ENCODE measurements around the gene NLRP5. TPM values are rescaled to one million over a fixed set of nuclear protein-coding genes. Genes with fewer than 3 reads are reported as not detected.
"Not testable (repeated sequence)": the region's sequence is repeated elsewhere in the genome, so short reads cannot be mapped to it uniquely, and the experiment has no call there.

Gene NLRP5
- polyA plus RNA-seq (ENCODE audit: insufficient read length in 3 of 3) = not detected
- long read RNA-seq, donor 1 = 0 reads
- long read RNA-seq, donor 2 = 0 reads
- long read RNA-seq, donor 3 = 0 reads
- long read RNA-seq, donor 4 = 0 reads
- long read RNA-seq, donor 5 = 0 reads
- long read RNA-seq, donor 6 = 0 reads
- long read RNA-seq, donor 7 = 0 reads
- long read RNA-seq, donor 8 = 0 reads
- long read RNA-seq, donor 9 = 0 reads
- long read RNA-seq, donor 10 = 0 reads
- long read RNA-seq, donor 11 = 0 reads
- long read RNA-seq, donor 12 = 0 reads
- long read RNA-seq, donor 13 = 0 reads
- long read RNA-seq, donor 14 = 0 reads
- long read RNA-seq, donor 15 = 0 reads
- long read RNA-seq, donor 16 = 0 reads

DNA sequence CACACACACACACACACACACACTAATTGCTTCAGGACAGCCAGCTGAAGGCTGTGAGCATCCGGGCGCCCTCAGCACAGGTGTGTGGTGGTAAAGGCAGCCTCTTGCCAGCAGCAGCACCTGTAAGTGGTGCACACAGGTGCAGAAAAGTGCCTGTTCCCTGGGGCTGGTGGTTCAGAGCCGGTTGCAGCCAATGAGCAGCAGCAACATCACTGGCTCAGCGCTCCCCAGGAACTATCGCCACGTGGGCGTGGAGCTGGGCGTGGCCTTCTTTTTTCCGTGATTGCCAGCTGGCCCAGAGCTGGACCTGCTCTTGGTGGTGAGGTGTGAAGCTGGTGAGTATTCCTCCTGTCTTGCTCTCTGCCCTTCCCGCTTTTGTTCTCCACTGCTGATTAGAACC is at the start of gene NLRP5:
Gene NLRP5 (plus strand): TSS at position 289 of the 400 bp plus-strand sequence.
- peak in 1 of 11 donors; percentile 0 for DNase-seq (ENCODE audit: extremely low read depth in 1 of 11, low read depth in 9 of 11, low spot score in 4 of 11)

DNA sequence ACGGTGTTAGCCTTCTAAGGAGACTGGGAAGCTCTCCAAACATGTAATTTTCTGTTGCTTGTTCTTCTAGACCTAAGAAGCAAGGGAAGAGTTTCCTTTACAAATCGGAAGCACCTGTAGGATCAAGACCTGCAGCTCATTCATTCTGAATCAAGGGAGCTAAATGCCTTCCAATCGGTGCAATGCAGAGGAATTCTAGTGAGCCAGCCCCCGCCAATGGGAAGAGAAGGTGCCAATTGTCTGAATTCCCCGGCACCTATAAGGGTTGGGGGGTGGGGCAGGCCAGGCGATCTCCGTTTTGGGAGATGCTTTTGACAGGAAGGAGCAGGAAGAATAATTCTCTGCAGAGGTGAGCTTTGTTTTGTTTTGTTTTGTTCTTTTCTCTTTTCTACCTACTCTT is 47.4 kb upstream of the NLRP5 start:
- no peak for DNase-seq (ENCODE audit: extremely low read depth in 1 of 11, low read depth in 9 of 11, low spot score in 4 of 11)

DNA sequence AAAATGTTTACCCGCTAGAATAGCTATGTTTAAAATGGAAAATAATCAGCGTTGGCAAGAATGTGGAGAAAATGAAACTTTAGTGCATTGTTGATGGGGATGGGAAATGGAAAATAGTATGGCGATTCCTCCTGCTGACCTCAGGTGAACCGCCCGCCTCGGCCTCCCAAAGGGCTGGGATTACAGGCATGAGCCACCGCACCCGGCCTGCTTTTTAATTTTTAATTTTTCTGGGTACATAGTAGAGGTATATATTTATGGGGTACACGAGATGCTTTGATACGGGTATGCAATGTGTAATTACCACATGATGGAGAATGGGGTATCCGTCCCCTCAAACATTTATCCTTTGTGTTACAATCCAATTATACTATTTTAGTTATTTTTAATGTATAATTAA is 46.3 kb upstream of the NLRP5 start:
- DNase-seq (ENCODE audit: extremely low read depth in 1 of 11, low read depth in 9 of 11, low spot score in 4 of 11) = no peak

DNA sequence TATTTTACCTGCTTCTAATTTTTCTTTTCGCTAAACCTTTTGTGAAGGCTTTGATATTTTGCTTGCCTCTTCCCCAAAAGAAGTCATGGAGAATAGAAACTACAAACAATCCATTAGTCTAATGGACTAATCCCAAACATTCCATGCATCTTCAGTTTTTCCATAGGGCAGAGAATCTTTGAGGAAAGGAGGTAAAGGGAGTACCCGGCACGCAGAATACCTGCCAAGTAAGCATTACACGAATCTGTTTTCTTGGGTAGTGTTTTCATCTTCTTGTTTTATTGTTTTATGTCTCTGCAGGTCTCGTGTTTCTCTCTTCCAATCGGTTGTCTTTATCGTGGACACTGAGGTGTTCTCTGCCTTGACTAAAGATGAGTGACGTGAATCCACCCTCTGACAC is 39.0 kb upstream of the NLRP5 start, which contains the start of gene NLRP8:
Gene NLRP8 (plus strand): TSS at position 301 of the 400 bp plus-strand sequence.
- no peak for DNase-seq (ENCODE audit: extremely low read depth in 1 of 11, low read depth in 9 of 11, low spot score in 4 of 11)

DNA sequence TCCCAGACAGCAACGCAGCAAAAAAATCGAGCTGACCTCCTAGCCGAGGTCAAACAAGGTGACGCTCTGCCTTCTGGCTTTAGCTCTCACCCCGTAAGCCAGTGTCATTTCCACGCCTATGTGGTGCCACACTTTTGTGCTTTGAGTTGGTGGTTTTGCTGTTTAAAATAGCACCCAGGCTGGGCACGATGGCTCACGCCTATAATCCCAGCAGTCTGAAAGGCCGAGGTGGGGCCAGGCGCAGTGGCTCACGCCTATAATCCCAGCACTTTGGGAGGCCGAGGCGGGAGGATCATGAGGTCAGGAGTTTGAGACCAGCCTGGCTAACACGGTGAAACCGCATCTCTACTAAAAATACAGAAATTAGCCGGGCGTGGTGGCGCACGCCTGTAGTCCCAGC is 36.0 kb upstream of the NLRP5 start:
- not testable (repeated sequence) for DNase-seq (ENCODE audit: extremely low read depth in 1 of 11, low read depth in 9 of 11, low spot score in 4 of 11)

DNA sequence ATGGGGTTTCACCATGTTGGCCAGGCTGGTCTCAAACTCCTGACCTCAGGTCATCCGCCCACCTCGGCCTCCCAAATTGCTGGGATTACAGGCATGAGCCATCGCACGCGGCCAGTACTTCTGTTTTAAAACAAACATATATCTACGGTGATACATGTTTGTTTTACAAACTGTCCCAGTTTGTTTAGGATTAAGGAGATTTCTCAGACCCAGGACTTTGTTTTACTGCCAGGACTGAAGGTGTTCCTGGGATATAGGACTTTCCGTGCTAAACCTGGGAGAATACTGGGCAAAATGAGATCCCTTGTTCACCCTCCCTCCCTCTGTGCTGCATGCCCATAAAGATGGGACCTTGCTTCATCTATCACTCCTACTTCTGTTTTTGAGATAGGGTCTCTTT is 30.1 kb upstream of the NLRP5 start:
- no peak for DNase-seq (ENCODE audit: extremely low read depth in 1 of 11, low read depth in 9 of 11, low spot score in 4 of 11)

DNA sequence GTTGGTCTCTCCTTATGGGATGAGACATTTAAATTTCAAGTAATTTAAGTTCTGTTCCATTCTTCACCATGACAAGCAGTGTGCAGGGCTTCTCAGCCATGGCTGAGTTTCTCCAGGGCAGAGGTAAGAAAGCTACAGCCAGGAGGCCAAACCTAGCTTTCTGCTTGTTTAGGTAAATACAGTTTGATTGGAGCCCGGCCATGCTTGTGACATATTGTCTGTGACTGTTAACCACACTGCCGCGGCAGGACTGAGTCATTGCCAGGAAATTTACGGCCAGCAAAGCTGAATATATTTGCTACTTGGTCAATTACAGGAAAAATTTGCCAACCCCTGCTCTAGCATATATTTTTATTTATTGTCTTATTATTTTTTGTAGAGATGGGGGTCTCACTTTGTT is 28.2 kb upstream of the NLRP5 start:
- no peak for DNase-seq (ENCODE audit: extremely low read depth in 1 of 11, low read depth in 9 of 11, low spot score in 4 of 11)

DNA sequence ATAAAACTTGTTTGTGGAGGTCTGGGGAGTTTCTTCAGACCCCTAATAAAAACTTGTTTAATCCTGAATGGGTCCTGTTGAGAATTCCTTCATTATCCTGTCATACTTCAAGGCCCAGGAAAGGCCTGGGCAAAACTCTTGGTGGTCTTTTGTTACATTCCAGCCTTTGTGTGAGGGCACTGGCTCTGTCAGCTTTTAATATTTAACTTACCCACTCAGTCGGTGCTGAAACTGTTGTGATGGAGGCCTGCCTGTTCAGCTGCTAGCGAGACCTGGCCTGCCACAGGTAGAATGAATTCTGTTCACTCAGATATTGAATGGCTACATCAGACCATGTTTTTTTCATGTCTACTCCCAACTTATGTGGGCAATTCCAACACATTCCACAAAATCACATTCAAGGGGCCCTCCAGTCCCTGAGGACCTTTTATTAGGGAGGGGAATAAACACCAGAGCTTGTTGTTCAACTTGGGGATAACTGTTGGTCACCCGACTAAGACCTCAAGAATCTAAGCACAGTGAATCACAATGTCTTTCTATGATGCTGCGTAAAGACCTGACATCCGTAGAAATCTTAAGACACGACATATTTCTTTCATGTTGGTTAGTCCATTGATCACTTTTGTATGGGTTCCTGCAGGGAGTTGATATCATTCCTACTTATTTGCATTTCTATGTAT is 26.4 kb upstream of the NLRP5 start:
- peak in 1 of 11 donors; percentile 2 for DNase-seq (ENCODE audit: extremely low read depth in 1 of 11, low read depth in 9 of 11, low spot score in 4 of 11)

DNA sequence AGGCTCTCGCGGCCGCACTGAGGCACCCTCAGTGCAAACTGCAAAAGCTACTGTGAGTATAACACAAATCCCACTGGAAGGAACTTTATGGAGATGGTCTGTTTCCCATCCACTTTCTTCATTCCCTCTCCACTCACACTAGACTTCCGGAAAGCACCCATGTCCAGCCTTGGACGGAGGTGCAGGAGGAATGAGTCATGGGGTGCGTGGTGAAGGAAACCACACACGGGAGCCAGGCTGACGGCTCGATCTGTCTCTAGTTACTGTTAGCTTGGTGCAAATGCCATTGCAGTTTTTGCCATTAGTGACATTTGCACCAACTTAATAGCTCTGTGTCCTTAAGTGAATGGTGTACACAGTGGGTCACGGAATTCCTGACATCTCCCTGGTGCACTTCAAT is 24.4 kb upstream of the NLRP5 start:
- DNase-seq (ENCODE audit: extremely low read depth in 1 of 11, low read depth in 9 of 11, low spot score in 4 of 11) = no peak

DNA sequence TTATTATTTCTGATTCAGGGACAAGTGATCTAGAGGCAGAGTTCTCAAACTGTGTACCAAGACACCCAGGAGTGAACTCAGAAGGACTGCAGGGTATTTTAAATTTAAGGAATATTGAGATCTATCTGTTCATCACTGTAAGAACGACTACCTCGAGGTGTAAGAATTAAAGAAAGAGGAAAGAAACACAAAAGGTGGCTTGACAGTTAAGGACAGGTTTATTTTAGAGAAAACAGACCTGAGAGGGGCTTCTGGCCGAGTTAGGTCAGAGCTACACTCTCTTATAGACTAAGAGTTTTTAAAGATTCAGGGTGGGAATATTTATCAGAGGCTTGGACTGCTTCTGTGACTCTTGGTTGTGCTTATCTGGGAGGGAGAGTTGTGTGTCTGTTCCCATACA is 12.6 kb upstream of the NLRP5 start:
- DNase-seq (ENCODE audit: extremely low read depth in 1 of 11, low read depth in 9 of 11, low spot score in 4 of 11) = no peak

DNA sequence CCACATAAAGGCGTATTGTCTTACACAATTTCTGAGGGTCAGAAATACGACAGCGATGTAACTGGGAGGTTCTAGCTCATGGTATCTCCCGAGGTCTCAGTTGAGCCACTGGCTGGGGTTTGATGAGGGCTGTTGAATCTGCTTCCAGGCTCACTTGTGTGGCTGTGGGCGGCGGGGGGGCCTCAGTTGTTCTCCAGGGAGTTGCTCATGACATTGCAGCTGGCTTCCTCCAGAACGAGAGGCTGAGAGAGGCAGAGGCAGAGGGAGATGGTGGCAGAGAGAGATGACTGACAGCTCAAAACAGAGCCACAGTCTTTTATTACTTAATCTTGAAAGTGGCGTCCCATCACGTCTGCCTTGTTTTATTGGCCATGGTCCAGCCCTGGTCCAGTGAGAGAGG is 6.2 kb upstream of the NLRP5 start:
- DNase-seq (ENCODE audit: extremely low read depth in 1 of 11, low read depth in 9 of 11, low spot score in 4 of 11) = no peak

DNA sequence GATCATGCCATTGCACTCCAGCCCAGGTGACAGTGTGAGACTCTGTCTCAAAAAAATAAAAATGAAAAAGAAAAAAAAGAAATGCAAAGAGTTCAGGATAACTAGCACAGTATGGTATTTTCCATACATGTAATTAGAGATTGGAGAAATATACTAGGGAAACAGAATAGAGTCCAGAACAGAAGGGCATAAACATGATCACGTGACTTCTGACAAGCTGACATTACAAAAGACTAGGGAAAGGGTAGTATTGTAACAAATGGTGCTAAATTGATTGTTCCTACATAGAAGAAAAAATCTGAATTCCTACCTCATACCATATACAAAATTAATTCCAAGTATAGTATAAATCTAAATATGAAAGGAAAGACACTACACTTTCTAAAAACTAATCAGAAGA is 1.3 kb upstream of the NLRP5 start:
- no peak for DNase-seq (ENCODE audit: extremely low read depth in 1 of 11, low read depth in 9 of 11, low spot score in 4 of 11)

DNA sequence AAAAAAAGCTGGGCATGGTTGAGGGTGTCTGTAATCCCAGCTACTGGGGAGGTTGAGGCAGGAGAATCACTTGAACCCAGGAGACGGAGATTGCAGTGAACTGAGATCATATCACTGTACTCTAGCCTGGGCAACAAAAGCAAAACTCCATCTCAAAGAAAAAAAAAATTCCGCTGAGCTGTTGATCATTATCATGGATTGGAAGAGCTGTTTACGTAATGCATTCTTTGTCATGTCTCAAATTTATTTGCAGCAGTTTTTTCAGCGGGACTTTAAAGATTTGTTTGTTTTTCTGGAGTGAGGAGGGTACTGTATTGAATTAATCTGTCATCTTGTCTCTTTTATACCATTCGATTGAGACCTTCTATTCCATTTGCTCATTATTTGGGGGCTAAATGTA is 4.3 kb downstream of the NLRP5 start:
- DNase-seq (ENCODE audit: extremely low read depth in 1 of 11, low read depth in 9 of 11, low spot score in 4 of 11) = no peak

DNA sequence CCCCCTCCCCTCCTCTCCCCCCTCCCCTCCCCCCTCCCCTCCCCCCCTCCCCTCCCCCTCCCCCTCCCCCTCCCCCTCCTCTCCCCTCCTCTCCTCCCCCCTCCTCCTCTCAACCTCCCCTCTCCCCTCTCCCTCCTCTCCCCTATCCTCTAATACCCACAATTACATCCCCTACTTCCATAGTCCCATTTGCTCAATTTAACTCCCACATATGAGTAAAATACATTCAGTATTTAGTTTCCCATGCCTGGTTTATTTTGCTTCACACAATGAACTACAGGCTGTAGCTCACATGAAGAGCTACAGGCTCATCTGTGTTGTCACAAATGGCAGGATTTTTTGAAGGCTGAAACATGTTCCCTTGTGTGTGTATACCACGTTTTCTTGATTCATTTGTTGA is 6.9 kb downstream of the NLRP5 start:
- no peak for DNase-seq (ENCODE audit: extremely low read depth in 1 of 11, low read depth in 9 of 11, low spot score in 4 of 11)

DNA sequence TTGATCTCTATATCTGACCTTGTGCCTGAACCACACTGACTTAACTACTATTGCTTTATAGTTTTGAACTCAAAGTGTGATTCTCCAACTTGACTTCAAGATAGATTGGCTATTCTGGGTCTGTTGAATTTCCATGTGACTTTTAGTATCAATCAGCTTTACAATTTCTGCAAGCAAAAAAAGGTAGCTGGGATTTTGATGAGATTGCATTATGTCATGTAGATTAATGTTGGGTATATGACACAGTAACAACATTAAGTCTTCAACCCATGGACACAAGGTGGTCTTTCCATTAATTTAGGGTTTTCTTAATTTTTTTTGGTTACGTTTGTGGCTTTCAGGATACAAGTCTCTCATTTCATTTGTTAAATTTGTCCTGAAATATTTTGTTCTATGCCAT is 28.2 kb downstream of the NLRP5 start:
- no peak for DNase-seq (ENCODE audit: extremely low read depth in 1 of 11, low read depth in 9 of 11, low spot score in 4 of 11)

DNA sequence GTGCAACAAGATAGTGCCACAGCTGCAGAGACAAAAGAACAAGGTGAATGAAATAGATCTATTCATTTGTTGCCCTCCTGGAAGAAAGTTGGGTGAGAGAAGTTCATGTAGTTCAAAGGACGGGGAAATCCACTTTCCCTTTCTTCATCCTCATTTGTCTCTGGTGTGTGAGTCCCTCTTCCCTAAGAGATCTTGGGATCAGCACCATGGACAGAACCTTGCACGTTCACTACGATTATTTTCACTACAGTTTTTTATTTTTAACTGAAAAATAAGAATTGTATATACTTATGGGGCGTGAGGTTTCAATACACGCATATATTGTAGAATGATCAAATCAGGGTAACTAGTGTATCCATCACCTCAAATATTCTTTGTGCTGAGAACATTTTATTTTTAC is 29.2 kb downstream of the NLRP5 start:
- peak in 7 of 11 donors; percentile 1 to 15 (median 3) for DNase-seq (ENCODE audit: extremely low read depth in 1 of 11, low read depth in 9 of 11, low spot score in 4 of 11)

DNA sequence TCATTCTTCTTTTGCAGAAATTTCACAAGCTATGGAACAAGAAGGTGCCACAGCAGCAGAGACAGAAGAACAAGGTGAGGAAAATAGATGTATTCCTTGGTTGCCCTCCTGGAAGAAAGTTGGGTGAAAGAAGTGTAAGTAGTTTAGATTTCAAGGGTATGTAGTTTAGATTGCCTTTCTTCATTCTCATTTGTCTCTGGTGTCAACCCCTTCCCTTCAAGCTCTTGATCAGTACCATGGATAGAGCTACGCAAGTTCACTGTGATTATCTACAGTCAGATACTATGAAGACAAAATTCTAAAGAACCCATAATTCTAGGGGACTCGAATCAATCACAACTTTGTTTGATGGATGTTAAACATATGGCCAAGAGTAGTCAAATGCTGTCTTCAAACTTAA is 32.8 kb downstream of the NLRP5 start:
- not testable (repeated sequence) for DNase-seq (ENCODE audit: extremely low read depth in 1 of 11, low read depth in 9 of 11, low spot score in 4 of 11)

DNA sequence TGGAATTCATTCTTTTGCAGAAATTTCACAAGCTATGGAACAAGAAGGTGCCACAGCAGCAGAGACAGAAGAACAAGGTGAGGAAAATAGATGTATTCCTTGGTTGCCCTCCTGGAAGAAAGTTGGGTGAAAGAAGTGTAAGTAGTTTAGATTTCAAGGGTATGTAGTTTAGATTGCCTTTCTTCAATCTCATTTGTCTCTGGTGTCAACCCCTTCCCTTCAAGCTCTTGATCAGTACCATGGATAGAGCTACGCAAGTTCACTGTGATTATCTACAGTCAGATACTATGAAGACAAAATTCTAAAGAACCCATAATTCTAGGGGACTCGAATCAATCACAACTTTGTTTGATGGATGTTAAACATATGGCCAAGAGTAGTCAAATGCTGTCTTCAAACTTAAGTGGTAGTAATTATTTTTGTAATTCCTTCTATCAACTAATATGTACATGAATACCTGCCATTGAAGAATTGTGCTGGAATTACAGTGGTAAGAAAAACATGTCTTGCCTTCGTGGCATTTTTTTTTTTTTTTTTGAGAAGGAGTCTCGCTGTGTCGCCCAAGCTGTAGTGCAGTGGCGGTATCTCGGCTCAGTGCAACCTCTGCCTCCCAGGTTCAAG is 33.9 kb downstream of the NLRP5 start:
- not testable (repeated sequence) for DNase-seq (ENCODE audit: extremely low read depth in 1 of 11, low read depth in 9 of 11, low spot score in 4 of 11)

DNA sequence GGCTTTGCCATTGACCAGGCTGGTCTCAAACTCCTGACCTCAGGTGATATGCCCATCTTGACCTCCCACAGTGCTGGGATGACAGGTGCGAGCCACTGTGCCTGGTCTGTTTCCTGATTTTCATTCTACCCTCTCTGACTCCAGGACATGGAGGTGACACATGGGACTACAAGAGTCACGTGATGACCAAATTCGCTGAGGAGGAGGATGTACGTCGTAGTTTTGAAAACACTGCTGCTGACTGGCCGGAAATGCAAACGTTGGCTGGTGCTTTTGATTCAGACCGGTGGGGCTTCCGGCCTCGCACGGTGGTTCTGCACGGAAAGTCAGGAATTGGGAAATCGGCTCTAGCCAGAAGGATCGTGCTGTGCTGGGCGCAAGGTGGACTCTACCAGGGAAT is 40.2 kb downstream of the NLRP5 start:
- no peak for DNase-seq (ENCODE audit: extremely low read depth in 1 of 11, low read depth in 9 of 11, low spot score in 4 of 11)

DNA sequence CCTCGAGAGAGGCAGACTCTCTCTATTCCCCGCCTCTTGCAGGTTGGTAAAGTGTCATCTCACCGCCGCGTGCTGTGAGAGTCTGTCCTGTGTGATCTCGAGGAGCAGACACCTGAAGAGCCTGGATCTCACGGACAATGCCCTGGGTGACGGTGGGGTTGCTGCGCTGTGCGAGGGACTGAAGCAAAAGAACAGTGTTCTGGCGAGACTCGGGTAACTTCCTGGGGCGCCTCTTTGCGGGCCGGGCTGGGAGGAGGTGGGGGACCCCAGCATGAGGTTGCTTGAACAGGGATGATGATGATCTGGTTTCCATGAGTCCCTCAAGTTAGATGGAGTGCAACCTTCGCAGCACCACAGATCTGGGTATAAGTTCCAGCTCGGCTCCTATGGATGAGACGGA is 67.0 kb downstream of the NLRP5 start:
- no peak for DNase-seq (ENCODE audit: extremely low read depth in 1 of 11, low read depth in 9 of 11, low spot score in 4 of 11)
